RWPE2 (cell line): ENCODE measurements around the gene FAM107B.

Source experiments
- ATAC-seq: fragments of 200-7000 bp; cut with Tn5 transposase; 3 replicates; pipeline ENCODE4 v1.9.1; 2021; ENCODE audit warnings: low read depth
- DNase-seq: peaks from one replicate; pipeline ENCODE4 v3.0.0-alpha.2; 2020; ENCODE audit warnings: low spot score
- H3K27ac ChIP-seq: fragments of 450-650 bp; 2 replicates; pipeline ENCODE4 v1.5.1; 2017; ENCODE audit warnings: mild to moderate bottlenecking; ENCODE audit not compliant: poor library complexity, severe bottlenecking
- H3K27me3 ChIP-seq: fragments of 250-450 bp; sonication (Bioruptor Pico); 2 replicates; pipeline ENCODE4 v1.5.1; 2021; ENCODE audit warnings: mild to moderate bottlenecking, moderate library complexity; ENCODE audit not compliant: insufficient read depth, poor library complexity, severe bottlenecking
- H3K36me3 ChIP-seq: fragments of 250-450 bp; sonication (Bioruptor Pico); 2 replicates; pipeline ENCODE4 v1.5.1; 2020; ENCODE audit warnings: low read depth, mild to moderate bottlenecking, moderate library complexity
- H3K4me1 ChIP-seq: fragments of 250-450 bp; sonication (Bioruptor Pico); 2 replicates; pipeline ENCODE4 v1.5.1; 2021; ENCODE audit warnings: mild to moderate bottlenecking, moderate library complexity; ENCODE audit not compliant: insufficient read depth, poor library complexity, severe bottlenecking
- H3K4me3 ChIP-seq: fragments of 250-450 bp; sonication (Bioruptor Pico); 2 replicates; pipeline ENCODE4 v1.5.1; 2021; ENCODE audit warnings: mild to moderate bottlenecking, moderate library complexity; ENCODE audit not compliant: severe bottlenecking
- H3K9me3 ChIP-seq: fragments of 250-450 bp; sonication (Bioruptor Pico); 2 replicates; pipeline ENCODE4 v1.5.1; 2021; ENCODE audit warnings: mild to moderate bottlenecking, moderate library complexity; ENCODE audit not compliant: severe bottlenecking
- TF ChIP-seq, protein P1 (sequence below): fragments of 450-650 bp; IDR thresholded peaks from one replicate; pipeline ENCODE4 v1.5.1; 2017; ENCODE audit warnings: mild to moderate bottlenecking, moderate library complexity; ENCODE audit not compliant: poor library complexity, severe bottlenecking

The FAM107B gene

DNA sequence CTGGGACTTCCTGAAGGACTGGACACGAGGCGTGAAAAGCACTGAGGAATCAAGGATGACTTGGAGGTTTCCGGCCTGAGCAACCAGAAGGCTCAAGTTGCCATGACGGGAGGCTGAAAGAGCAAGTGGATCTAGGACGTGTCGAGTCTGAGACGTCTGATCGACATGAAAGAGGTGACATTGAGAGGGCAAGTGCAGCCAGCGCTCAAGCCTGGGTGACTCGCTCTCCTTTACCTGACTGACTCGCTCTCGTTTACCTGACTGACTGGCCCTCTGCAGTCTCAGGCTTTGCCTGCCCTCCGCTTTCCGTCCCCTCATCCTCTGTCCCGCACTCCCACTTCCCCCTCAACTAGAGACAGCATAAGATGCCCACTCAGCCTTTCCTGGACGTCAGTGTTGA, 241.4 kb downstream of the FAM107B start:
- Histone ChIP-seq H3K27ac (peak overlapping the region; percentile 26), H3K4me1 (peaks cover 13% of the 10 kb centered on the region), H3K36me3 (peaks cover 7% of the 10 kb centered on the region; the same call in 1 of the 2 replicates), H3K9me3 (no peaks in the 10 kb centered on the region), H3K27me3 (no peaks in the 10 kb centered on the region), H3K4me3 (no peak overlapping the region)
- TF ChIP-seq, protein P1, sequence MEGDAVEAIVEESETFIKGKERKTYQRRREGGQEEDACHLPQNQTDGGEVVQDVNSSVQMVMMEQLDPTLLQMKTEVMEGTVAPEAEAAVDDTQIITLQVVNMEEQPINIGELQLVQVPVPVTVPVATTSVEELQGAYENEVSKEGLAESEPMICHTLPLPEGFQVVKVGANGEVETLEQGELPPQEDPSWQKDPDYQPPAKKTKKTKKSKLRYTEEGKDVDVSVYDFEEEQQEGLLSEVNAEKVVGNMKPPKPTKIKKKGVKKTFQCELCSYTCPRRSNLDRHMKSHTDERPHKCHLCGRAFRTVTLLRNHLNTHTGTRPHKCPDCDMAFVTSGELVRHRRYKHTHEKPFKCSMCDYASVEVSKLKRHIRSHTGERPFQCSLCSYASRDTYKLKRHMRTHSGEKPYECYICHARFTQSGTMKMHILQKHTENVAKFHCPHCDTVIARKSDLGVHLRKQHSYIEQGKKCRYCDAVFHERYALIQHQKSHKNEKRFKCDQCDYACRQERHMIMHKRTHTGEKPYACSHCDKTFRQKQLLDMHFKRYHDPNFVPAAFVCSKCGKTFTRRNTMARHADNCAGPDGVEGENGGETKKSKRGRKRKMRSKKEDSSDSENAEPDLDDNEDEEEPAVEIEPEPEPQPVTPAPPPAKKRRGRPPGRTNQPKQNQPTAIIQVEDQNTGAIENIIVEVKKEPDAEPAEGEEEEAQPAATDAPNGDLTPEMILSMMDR: no peak
- DNase-seq (no peak), ATAC-seq (peak; percentile 40)

DNA sequence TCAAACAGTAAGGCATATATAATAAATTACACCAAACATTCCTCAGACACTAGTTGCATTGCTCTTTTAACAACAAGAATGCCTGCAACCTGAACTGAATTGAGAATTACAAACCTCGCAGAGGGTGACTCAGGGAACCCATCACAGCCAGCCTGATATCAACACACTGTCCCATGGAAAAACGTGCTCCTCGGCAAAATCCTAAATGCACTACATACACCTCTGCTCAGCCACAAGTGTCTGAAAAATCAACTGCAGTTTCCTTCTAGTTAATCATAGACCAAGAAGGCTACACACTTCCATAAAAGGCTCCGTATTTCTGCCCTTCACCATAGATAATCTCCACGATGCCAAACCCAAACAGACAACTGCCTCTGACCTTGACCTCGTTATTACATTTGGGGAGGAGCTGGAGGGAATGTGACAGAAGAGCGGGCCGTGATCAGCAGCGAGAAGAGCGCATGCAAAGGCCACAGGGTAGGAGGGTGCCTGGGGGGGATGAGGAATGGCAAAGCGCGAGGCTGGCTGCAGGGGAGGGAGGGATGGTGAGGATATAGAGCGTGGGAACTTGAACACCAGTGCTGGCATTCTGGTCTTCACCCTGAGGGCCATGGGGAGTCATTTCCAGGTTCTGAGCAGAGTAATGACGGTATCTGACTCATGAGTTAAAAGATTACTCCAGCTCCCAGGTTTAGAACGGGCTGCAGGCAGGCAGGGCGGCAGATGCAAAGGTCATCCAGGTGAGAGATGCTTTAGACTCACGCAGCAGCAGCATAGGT, 242.0 kb downstream of the FAM107B start:
- H3K4me3 ChIP-seq: no peak overlapping the region

DNA sequence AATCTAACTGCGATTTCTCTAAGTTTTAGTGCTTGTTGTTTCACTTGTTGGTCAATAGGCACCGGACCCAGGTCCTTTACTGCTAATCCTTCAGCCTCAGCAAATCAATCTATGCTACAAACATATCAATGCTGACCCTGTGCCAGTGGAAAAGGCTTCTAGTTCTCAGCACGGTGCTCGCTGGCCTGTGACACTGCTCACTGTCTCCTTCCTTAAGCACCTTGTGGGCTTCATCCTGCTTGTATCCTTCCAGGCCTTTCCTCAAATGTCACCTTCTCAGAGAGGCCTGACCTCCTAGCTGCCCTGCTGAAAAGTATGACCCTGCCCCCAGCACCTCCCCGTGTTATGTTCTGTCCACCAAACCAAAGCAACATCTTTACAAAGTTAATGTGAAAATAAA, 242.7 kb downstream of the FAM107B start:
- Histone ChIP-seq H3K36me3 (peaks cover 7% of the 10 kb centered on the region; the same call in 1 of the 2 replicates), H3K4me3 (no peak overlapping the region), H3K27me3 (no peaks in the 10 kb centered on the region), H3K4me1 (peaks cover 13% of the 10 kb centered on the region), H3K27ac (no peak overlapping the region), H3K9me3 (no peaks in the 10 kb centered on the region)
- ATAC-seq (no peak), DNase-seq (no peak)
- TF ChIP-seq, protein P1: no peak

More for the DNA sequence above, 242.0 kb downstream of the FAM107B start:
- Histone ChIP-seq H3K27ac (peak overlapping the region; percentile 26), H3K36me3 (peaks cover 7% of the 10 kb centered on the region; the same call in 1 of the 2 replicates), H3K9me3 (no peaks in the 10 kb centered on the region), H3K27me3 (no peaks in the 10 kb centered on the region), H3K4me1 (peaks cover 13% of the 10 kb centered on the region)
- TF ChIP-seq, protein P1: no peak
- peak; percentile 76 for DNase-seq
- ATAC-seq: peak; percentile 94

DNA sequence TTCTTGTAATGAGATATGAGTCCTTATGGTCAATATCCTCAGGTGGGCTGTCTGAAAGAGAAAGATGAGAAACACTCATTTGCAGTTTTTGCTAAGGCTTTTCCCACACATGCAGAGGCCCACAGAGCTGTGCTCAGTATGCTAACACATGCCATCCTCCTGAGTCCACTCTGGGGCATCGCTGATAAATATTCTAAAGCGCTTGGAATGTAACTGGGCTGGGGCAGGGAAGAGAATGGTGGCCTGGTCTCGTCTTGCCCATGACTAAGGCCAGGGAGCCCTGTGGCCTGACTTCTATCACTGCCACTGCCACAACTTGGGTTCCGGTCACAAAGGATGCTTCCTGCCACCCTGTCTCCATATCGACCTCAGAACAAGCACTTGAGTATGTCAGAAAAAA, 244.2 kb downstream of the FAM107B start:
- no peak overlapping the region for H3K27ac ChIP-seq

More for the DNA sequence above, 244.2 kb downstream of the FAM107B start:
- DNase-seq (no peak), ATAC-seq (no peak)
- H3K9me3 ChIP-seq: no peaks in the 10 kb centered on the region
- peaks cover 7% of the 10 kb centered on the region; the same call in 1 of the 2 replicates for H3K36me3 ChIP-seq
- H3K4me3 ChIP-seq: no peak overlapping the region
- H3K4me1 ChIP-seq: peaks cover 13% of the 10 kb centered on the region
- TF ChIP-seq, protein P1: no peak
- H3K27me3 ChIP-seq: no peaks in the 10 kb centered on the region
